SIG-M5 treated with dmso at 0.1 percent for 504 hours (cell line): ENCODE data around the gene MCHR1.
"Not testable (repeated sequence)": the region's sequence is repeated elsewhere in the genome, so short reads cannot be mapped to it uniquely, and the experiment has no call there.

Experiments
- DNase-seq: peaks from one replicate; lab custom pipeline; 2025; ENCODE audit not compliant: unreplicated experiment; lab: John Stamatoyannopoulos, UW

Gene MCHR1

DNA sequence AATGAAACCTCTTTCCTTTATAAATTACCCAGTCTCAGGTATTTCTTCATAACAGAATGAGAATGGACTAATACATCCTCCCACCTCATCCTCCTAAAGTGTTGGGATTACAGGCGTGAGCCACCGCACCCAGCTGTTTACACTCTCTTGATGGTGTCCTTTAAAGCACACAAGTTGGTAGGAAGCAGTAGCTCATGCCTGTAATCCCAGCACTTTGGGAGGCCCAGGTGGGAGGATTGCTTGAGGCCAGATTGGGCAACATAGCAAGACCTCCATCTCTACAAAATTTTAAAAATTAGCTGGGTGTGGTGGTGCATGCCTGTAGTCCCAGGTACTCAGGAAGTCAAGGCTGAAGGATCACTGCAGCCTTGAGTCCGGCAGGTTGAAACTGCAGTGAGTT is 23.3 kb upstream of the MCHR1 start:
- DNase-seq, result not testable (repeated sequence)

DNA sequence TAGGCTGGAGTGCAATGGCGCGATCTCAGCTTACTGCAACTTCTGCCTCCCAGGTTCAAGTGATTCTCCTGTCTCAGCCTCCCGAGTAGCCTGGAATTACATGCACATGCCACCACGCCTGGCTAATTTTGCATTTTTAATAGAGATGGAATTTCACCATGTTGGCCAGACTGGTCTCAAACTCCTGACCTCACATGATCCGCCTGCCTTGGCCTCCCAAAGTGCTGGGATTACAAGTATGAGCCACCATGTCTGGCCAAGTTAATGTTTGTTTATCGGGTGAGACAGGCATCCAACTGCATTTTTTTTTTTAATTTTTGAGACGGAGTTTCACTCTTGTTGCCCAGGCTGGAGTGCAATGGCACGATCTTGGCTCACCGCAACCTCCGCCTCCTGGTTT is 22.6 kb upstream of the MCHR1 start:
- not testable (repeated sequence) for DNase-seq

DNA sequence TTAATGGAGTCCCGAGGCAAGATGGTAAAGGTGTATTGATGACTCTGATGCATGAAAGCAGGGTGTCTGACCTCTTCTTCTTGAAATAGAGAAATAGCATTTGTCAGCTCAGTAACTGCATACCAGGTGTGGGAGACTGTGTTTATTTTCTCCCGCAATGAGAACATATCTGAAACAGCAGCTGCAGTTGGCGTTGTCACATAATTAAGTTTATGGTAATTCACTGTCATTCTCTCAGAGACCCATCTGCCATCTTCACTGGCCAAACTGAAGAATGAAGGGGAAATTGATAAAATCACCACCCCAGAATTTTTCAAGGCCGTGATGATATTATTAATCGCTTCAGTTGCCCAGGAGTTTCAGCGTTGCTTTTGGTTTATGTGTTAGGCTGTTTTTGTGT is 20.1 kb upstream of the MCHR1 start:
- no peak for DNase-seq

- no peak for DNase-seq
Measured at GRCh38 chr22:40660730-40661129, 18.6 kb upstream of the MCHR1 start.

DNA sequence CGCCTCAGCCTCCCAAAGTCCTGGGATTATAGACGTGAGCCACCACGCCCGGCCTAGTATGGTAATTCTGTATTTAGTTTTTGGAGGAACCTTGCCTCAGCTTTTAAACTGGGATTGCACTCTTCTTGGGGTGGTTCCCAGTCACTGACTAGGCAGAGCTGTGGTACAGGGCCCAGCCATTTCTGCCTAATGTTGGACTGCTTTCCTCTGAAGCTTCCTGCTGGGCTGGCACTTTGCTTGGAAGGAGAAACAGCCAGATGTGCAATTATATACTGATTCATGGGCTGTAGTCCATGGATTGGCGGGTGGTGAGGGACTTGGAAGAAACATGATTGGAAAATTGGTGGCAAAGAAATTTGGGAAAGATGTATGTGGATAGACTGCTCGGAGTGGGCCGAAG is 17.6 kb upstream of the MCHR1 start:
- no peak for DNase-seq

- no peak for DNase-seq
Measured at GRCh38 chr22:40665312-40665711, 14.0 kb upstream of the MCHR1 start.

DNA sequence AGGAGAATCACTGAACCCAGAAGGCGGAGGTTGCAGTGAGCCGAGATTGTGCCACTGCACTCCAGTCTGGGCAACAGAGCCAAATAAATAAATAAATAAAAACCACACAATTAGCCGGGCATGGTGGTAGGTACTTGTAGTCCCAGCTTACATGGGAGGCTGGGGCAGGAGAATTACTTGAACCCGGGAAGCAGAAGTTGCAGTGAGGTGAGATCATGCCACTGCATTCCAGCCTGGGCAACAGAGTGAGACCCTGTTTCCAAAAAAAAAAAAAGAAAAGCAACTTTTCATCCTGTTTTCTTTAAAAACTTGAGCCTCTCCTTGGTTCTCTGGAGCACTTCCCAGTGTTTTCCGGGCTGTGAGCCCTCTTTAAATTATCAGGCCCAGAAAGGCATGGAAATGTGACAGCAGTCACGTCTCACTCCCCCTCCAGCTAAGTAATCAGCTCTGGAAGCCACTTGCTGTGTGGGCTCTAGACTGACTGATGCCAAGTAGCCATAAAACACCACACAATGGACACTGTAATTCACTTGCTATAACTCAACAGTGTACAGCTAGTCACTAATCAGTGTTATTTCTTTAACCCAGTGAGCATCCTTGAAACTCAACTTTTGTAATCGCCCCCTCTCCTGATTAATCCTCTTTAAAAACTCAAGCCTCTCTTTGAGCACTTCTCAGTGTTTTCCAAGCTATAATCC is 13.0 kb upstream of the MCHR1 start:
- no peak for DNase-seq

GRCh38 chr22:40668611-40669411 is 10.5 kb upstream of the MCHR1 start:
- no peak for DNase-seq

- DNase-seq, result no peak
Measured at GRCh38 chr22:40670058-40670457, 9.2 kb upstream of the MCHR1 start.

DNA sequence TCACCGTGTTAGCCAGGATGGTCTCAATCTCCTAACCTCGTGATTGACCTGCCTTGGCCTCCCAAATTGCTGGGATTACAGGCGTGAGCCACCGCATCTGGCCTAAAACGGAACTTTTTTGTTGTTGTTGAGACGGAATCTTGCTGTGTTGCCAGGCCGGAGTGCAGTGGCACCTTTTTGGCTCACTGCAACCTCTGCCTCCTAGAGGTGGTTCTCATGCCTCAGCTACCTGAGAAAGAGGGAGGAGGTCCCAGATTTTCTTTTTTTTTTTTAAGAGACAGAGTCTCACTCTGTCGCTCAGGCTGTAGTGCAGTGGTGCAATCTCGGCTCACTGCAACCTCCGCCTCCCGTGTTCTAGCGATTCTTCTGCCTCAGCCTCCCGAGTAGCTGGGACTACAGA is 7.9 kb upstream of the MCHR1 start:
- no peak for DNase-seq

GRCh38 chr22:40671796-40672360 is 7.4 kb upstream of the MCHR1 start:
- no peak for DNase-seq

DNA sequence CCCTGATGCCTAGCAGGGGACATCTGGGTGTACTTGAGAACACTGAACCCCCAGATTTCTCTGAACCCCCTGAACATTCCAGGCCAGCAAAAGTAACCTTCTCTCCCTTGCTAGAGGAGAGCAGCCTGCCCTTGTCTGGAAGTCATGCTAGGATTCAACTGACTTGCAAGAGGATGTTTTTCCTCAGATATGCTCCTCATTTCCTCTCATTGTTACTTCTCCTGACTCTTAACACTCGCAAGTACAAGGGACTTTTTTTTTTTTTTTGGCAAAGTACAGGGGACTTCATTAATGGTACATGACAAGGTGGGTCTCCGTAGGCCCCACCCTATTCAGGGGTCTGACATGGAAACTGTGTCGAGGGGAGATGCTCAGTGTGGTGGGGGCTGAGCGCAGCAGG is 6.3 kb upstream of the MCHR1 start:
- DNase-seq, result no peak

- no peak for DNase-seq
Measured at GRCh38 chr22:40674274-40674673, 5.0 kb upstream of the MCHR1 start.

DNA sequence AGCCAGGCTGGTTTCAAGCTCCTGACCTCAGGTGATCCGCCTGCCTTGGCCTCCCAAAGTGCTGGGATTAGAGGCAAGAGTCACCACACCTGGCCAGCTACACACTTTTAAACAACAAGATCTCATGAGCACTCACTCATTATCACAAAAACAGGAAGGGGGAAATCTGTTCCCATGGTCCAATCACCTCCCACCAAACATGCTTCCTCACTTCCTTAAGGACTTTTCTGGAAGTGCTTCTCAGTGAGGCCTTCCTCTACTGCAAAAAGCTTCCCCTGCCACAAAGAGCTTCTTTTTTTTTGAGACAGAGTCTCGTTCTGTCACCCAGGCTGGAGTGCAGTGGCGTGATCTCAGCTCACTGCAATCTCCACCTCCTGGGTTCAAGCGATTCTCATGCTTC is 3.1 kb upstream of the MCHR1 start:
- not testable (repeated sequence) for DNase-seq

- no peak for DNase-seq
Measured at GRCh38 chr22:40676644-40677043, 2.6 kb upstream of the MCHR1 start.

- no peak for DNase-seq
Measured at GRCh38 chr22:40678493-40679248, 613 bp upstream of the MCHR1 start.

- no peak for DNase-seq
Measured at GRCh38 chr22:40679964-40680818, 907 bp downstream of the MCHR1 start.

DNA sequence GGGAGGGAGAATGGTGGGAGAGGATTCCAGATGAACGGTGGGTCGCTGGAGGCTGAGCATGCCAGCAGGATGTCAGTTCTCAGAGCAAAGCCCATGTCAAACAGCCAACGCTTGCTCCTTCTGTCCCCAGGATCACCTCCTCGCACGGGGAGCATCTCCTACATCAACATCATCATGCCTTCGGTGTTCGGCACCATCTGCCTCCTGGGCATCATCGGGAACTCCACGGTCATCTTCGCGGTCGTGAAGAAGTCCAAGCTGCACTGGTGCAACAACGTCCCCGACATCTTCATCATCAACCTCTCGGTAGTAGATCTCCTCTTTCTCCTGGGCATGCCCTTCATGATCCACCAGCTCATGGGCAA is 1.5 kb downstream of the MCHR1 start:
- DNase-seq, result no peak

- DNase-seq, result no peak
Measured at GRCh38 chr22:40681451-40681850, 2.2 kb downstream of the MCHR1 start.

- no peak for DNase-seq
Measured at GRCh38 chr22:40684728-40685127, 5.4 kb downstream of the MCHR1 start.

GRCh38 chr22:40685406-40685805 is 6.1 kb downstream of the MCHR1 start:
- DNase-seq, result no peak
